Suprapubic skin (tissue), 4 donors: Measurements from ENCODE around the gene RNF32. TPM values are rescaled to one million over a fixed set of nuclear protein-coding genes. Genes with fewer than 3 reads are reported as not detected.

Experiments used
- DNase-seq, 2 donors: peaks; one replicate each; pipeline ENCODE4 v3.0.0-alpha.2; 2019; ENCODE audit warnings: low spot score in 2 of 2
- H3K27ac ChIP-seq: fragments of 200-600 bp; sonication (generic); one replicate; pipeline ENCODE4 v1.5.1; 2019
- H3K27me3 ChIP-seq: fragments of 200-600 bp; sonication (generic); one replicate; pipeline ENCODE4 v1.5.1; 2019
- H3K36me3 ChIP-seq: fragments of 200-600 bp; sonication (generic); one replicate; pipeline ENCODE4 v1.5.1; 2019
- H3K4me1 ChIP-seq: fragments of 200-600 bp; sonication (generic); one replicate; pipeline ENCODE4 v1.5.1; 2019
- H3K4me3 ChIP-seq: fragments of 200-600 bp; sonication (generic); one replicate; pipeline ENCODE4 v1.5.1; 2019; ENCODE audit warnings: mild to moderate bottlenecking
- H3K9me3 ChIP-seq: fragments of 200-600 bp; sonication (generic); one replicate; pipeline ENCODE4 v1.5.1; 2019
- EP300 ChIP-seq: sonication (generic); formaldehyde crosslinking; IDR thresholded peaks from one replicate; pipeline ENCODE4 v1.6.1; 2017; ENCODE audit warnings: antibody characterized with exemption
- POLR2A ChIP-seq, 2 donors: fragments of 450-650 bp; IDR thresholded peaks; one replicate each; pipeline ENCODE4 v1.6.1; 2017; ENCODE audit warnings: antibody characterized with exemption in 2 of 2, mild to moderate bottlenecking in 2 of 2, moderate library complexity in 2 of 2
- POLR2AphosphoS5 ChIP-seq, 3 donors: sonication (generic); formaldehyde crosslinking; IDR thresholded peaks; one replicate each; pipeline ENCODE4 v1.6.1; 2017; ENCODE audit warnings: antibody characterized with exemption in 3 of 3
- WGBS: methylation state at CpG from one replicate; pipeline ENCODE4 v1.1.5; 2018; 5-methylcytosine and 5-hydroxymethylcytosine counted together
- total RNA-seq, 4 donors: library from RNA; depleted of rRNA; stranded (reverse); fragments of >200 nt; gene quantifications; one replicate each; pipeline ENCODE4 v1.1.0, GENCODE V29; 2016
- TF ChIP-seq, protein P1 (sequence below), 2 donors: fragments of 200-600 bp in 1 of 2; fragments of 450-650 bp in 1 of 2; sonication (generic) in 1 of 2; IDR thresholded peaks; one replicate each; pipeline ENCODE4 v1.5.1; 2016 to 2019; ENCODE audit warnings: antibody characterized with exemption in 2 of 2, mild to moderate bottlenecking in 1 of 2, moderate library complexity in 1 of 2

Gene RNF32
- total RNA-seq: under 1 TPM in 2 of 4 donors, not detected in 2; 0.29 to 0.32 TPM

DNA sequence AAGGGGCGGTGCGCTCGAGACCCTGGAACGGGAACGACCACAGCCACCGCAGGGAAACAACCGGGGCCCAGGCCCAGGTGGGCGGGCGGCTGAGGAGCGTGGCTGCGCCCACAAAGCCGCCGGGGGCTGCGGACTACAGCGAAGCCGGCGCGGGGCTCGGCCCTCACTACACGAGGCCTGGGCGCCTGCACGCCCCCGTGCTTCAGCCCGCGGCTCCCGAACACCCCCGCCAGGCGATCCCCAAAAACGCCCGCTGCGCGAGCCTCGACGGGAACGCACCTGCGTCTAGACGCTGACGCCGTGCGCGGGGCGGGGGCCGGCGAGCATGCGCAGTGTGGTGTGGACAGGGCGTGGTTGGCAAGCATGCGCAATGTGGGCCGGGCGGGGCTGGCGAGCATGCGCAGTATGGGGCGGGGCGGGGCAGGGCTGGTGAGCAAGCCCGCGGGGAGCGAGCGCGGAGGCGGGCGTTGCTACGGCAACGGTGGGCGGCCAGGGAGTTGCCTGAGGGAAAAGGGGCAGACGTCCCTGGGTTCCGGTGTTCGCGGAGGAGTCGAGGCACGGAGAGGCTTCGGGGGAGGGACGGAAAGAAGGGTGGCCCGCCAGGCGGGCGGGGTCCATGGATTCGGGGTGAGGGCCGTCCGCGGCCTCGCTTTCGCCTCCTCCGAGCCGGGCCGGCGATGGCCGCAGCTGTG, at the start of gene RNF32:
Gene RNF32, plus strand, starts transcription at position 518 of the 692 bp plus-strand sequence. CDS start 3,104 bp downstream, outside the sequence.
- Histone ChIP-seq H3K36me3 (no peaks in the 10 kb centered on the region), H3K27me3 (no peaks in the 10 kb centered on the region), H3K4me3 (peak within 1 kb of the TSS; percentile 78), H3K27ac (peak within 1 kb of the TSS; percentile 74), H3K4me1 (peaks cover 17% of the 10 kb centered on the region), H3K9me3 (no peaks in the 10 kb centered on the region)
- DNase-seq: peak; percentile 94 to 96
- WGBS: 10% methylated on average over 26 of the region's 85 CpGs
- no peak for TF ChIP-seq POLR2A (IDR thresholded peaks at IDR 0.05)
- peak in 2 of 3 donors; percentile 13 to 19 for TF ChIP-seq POLR2AphosphoS5 (IDR thresholded peaks at IDR 0.05)
- TF ChIP-seq EP300: no peak
- TF ChIP-seq, protein P1, sequence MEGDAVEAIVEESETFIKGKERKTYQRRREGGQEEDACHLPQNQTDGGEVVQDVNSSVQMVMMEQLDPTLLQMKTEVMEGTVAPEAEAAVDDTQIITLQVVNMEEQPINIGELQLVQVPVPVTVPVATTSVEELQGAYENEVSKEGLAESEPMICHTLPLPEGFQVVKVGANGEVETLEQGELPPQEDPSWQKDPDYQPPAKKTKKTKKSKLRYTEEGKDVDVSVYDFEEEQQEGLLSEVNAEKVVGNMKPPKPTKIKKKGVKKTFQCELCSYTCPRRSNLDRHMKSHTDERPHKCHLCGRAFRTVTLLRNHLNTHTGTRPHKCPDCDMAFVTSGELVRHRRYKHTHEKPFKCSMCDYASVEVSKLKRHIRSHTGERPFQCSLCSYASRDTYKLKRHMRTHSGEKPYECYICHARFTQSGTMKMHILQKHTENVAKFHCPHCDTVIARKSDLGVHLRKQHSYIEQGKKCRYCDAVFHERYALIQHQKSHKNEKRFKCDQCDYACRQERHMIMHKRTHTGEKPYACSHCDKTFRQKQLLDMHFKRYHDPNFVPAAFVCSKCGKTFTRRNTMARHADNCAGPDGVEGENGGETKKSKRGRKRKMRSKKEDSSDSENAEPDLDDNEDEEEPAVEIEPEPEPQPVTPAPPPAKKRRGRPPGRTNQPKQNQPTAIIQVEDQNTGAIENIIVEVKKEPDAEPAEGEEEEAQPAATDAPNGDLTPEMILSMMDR (IDR thresholded peaks at IDR 0.05): no peak

DNA sequence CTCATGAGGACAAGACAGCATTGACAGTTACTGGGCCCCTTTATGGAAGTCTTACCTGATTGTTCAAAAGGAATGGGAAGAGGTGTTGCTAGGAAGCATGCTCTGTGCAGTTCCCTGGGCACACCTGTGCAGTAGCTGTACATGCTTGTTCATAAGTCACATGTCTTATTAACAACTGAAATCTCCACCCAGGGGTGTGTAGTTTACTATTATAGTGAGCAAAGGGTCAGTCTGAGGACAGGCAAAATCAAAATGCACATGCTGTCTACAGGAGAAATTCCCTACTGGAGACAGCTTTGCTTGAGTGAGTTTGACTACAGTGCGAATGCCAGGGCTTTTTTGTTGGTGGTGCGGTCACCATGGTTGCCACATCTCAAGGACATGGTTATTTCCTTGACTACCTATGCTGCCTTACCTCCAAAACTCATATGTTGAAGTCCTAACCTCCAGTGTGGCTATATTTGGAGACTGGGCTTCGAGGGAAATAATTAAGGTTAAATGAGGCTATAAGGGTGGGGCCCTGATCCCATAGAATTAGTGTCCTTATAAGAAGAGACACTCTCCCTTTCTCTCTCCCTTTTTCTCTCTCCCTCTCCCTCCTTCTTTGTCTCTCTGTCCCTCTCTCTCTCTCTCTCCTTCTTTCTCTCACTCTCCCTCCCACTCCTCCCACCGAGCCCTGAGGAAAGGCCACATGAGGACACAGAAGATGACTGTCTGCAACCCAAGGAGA, 48.3 kb upstream of the RNF32 start:
- H3K4me1 ChIP-seq: no peaks in the 10 kb centered on the region
- H3K27ac ChIP-seq: no peak overlapping the region
- H3K27me3 ChIP-seq: no peaks in the 10 kb centered on the region
- WGBS: 88% methylated on average over 4 of the region's 4 CpGs
- TF ChIP-seq POLR2A (IDR thresholded peaks at IDR 0.05): no peak
- TF ChIP-seq, protein P1 (IDR thresholded peaks at IDR 0.05): no peak
- TF ChIP-seq POLR2AphosphoS5 (IDR thresholded peaks at IDR 0.05): no peak
- no peak for TF ChIP-seq EP300
- peaks cover 11% of the 10 kb centered on the region for H3K9me3 ChIP-seq
- no peak for DNase-seq
- no peak overlapping the region for H3K4me3 ChIP-seq
- H3K36me3 ChIP-seq: no peaks in the 10 kb centered on the region

DNA sequence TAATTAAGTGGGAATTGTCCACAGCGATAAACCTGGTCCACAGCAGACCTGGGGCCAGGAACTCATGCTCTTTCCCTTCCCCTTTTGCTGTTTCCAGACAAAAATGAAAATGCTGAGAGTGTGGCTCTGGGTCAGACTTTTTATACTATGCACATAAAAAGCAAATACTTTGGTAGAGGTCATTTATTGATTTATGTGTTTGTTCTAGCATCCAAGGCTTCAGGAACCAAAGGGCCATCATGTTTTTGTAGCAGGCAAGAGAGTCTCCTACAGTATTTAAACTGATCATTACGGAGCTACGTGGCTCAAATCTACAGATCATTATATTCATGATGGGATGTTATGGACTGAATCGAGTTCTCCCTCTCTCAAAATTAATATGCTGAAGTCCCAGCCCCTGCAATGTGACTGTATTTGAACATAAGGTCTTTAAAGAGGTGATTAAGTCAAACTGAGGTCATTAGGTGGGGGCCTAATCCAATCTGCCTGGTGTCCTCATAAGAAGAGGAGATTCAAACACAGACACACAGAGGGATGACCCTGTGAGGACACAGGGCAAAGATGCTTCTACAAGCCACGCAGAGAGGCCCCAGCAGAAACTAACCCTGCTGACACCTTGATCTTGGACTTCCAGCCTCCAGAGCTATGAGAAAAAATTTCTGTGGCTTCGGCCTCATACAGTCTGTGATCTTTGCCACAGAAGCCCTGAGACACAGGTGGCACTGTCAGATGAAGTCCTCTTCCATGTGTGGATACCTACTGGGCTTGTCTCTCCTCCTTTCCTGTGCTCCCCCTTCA, 46.1 kb upstream of the RNF32 start:
- Histone ChIP-seq H3K4me3 (no peak overlapping the region), H3K27ac (no peak overlapping the region), H3K36me3 (no peaks in the 10 kb centered on the region), H3K27me3 (no peaks in the 10 kb centered on the region), H3K9me3 (peaks cover 11% of the 10 kb centered on the region), H3K4me1 (no peaks in the 10 kb centered on the region)
- no peak for TF ChIP-seq POLR2A (IDR thresholded peaks at IDR 0.05)
- TF ChIP-seq, protein P1 (IDR thresholded peaks at IDR 0.05): no peak
- no peak for TF ChIP-seq EP300
- TF ChIP-seq POLR2AphosphoS5 (IDR thresholded peaks at IDR 0.05): no peak
- DNase-seq: no peak
- WGBS: 94% methylated on average over 6 of the region's 6 CpGs

DNA sequence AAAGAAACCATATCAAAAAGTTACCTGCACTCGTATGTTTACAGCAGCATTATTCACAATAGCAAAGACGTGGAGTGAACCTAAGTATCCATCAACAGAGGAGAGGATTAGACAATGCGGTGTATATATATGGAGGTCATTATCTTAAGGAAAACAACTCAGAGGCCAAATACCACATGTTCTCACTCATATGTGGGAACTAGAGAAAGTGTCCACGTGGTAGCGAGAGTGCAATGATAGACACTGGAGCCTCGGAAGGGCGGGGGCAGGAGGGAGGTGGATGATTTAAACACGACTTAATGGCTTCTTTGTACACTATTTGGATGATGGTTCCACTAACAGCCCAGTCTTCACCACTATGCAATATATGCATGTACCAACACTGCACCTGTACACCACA, 40.1 kb upstream of the RNF32 start:
- Histone ChIP-seq H3K4me3 (no peak overlapping the region), H3K4me1 (no peaks in the 10 kb centered on the region), H3K27me3 (no peaks in the 10 kb centered on the region), H3K9me3 (no peaks in the 10 kb centered on the region), H3K36me3 (no peaks in the 10 kb centered on the region), H3K27ac (no peak overlapping the region)
- no peak for DNase-seq
- TF ChIP-seq, protein P1 (IDR thresholded peaks at IDR 0.05): no peak
- no peak for TF ChIP-seq POLR2A (IDR thresholded peaks at IDR 0.05)
- 88% methylated on average over 8 of the region's 8 CpGs for WGBS
